ENCODE measurements around the gene ZNF682.

DNA sequence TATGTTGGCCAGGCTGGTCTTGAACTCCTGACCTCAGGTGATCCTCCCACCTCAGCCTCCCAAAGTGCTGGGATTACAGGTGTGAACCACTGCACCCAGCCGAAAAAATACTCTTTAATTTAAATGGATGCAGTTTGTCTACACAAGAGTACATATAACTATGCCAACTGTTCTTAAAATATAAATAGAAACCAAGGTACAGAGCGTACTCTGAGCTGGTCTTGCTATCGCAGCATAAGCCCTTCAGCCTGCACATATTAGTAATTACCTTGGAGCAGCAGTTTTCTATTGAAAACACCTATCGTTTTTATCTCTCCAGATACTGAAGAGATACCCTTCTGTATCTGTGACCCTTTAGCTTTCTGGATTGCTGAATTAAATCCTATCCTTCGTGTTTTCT is 3.4 kb downstream of the ZNF682 start:
- TF ChIP-seq, protein P1, sequence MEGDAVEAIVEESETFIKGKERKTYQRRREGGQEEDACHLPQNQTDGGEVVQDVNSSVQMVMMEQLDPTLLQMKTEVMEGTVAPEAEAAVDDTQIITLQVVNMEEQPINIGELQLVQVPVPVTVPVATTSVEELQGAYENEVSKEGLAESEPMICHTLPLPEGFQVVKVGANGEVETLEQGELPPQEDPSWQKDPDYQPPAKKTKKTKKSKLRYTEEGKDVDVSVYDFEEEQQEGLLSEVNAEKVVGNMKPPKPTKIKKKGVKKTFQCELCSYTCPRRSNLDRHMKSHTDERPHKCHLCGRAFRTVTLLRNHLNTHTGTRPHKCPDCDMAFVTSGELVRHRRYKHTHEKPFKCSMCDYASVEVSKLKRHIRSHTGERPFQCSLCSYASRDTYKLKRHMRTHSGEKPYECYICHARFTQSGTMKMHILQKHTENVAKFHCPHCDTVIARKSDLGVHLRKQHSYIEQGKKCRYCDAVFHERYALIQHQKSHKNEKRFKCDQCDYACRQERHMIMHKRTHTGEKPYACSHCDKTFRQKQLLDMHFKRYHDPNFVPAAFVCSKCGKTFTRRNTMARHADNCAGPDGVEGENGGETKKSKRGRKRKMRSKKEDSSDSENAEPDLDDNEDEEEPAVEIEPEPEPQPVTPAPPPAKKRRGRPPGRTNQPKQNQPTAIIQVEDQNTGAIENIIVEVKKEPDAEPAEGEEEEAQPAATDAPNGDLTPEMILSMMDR (IDR thresholded peaks at IDR 0.05) = no peak
- TF ChIP-seq POLR2A (IDR thresholded peaks at IDR 0.05) = no peak

All from lower leg skin (tissue), 3 donors.